HepG2 (cell line): Measurements from ENCODE around the gene PCDHB14. TPM values are rescaled to one million over a fixed set of nuclear protein-coding genes. Genes with fewer than 3 reads are reported as not detected.

Experiments used
- ATAC-seq: fragments of 200-7000 bp; cut with Tn5 transposase; 3 replicates; pipeline ENCODE4 v1.9.1; 2020; ENCODE audit warnings: mild to moderate bottlenecking, moderate library complexity
- BruUV-seq: library from RNA; stranded (reverse); fragments of 400-500 nt; replicated peaks from 2 replicates; lab custom pipeline; 2021; lab: Mats Ljungman, UMichigan
- CTCF ChIA-PET: fragments of 300-600 bp; formaldehyde crosslinking; extraction: SDS; loops from one replicate; lab custom pipeline; 2021; ENCODE audit warnings: low total read pairs, inconsistent platforms, low intra/inter-chr PET ratio; lab: Yijun Ruan, JAX
- POLR2A ChIA-PET: fragments of 350-600 bp; sonication (Branson Sonifier 250); formaldehyde crosslinking; loops from one replicate; lab custom pipeline; 2020; ENCODE audit warnings: antibody characterized with exemption, inconsistent platforms; lab: Yijun Ruan, JAX
- DNase-seq: peaks from one replicate; pipeline ENCODE4 v3.0.0-alpha.2; 2015; ENCODE audit warnings: low spot score
- FAIRE-seq: peaks from 3 replicates; lab custom pipeline; 2011; peaks lifted over from hg19 to GRCh38; lab: Jason Lieb, UNC
- H2AFZ ChIP-seq: one replicate; pipeline ENCODE4 v1.6.1; 2011; ENCODE audit warnings: low read length, inconsistent platforms
- H3K27ac ChIP-seq: fragments of 300-600 bp; 3 replicates; pipeline ENCODE4 v1.8.0; 2011; ENCODE audit warnings: mixed run types, mild to moderate bottlenecking, mixed read lengths, low read length, inconsistent platforms; ENCODE audit not compliant: insufficient read depth; ENCODE audit errors: extremely low read length
- H3K27me3 ChIP-seq, 2 experiments: fragments of 200-600 bp in 1 of 2; 2 replicates in 1 of 2; 3 replicates in 1 of 2; pipeline versions ENCODE4 v1.6.0 to v1.8.0; 2011; ENCODE audit warnings: low read length in 2 of 2, mild to moderate bottlenecking in 2 of 2, moderate library complexity in 2 of 2, inconsistent platforms in 1 of 2; ENCODE audit not compliant: insufficient read depth in 2 of 2, control insufficient read depth in 1 of 2
- H3K36me3 ChIP-seq, 2 experiments: fragments of 200-600 bp in 1 of 2; replicated peaks in 1 of 2; 2 replicates in 1 of 2; 3 replicates in 1 of 2; pipeline versions ENCODE4 v1.5.1 to v1.8.0; 2011; ENCODE audit warnings: low read length in 2 of 2, inconsistent platforms in 1 of 2; ENCODE audit not compliant: insufficient read depth in 2 of 2, control insufficient read depth in 1 of 2
- H3K4me1 ChIP-seq: 2 replicates; pipeline ENCODE4 v1.5.1; 2012; ENCODE audit warnings: low read length, inconsistent platforms; ENCODE audit not compliant: insufficient read depth
- H3K4me2 ChIP-seq: 2 replicates; pipeline ENCODE4 v1.6.0; 2011; ENCODE audit warnings: low read depth, low read length, inconsistent platforms
- H3K4me3 ChIP-seq, 3 experiments: fragments of 200-600 bp in 1 of 3; sonication (generic), shearing (Covaris generic) in 1 of 3; replicated peaks in 1 of 3; 2 replicates each; pipeline ENCODE4 v1.5.1; 2011 to 2016; ENCODE audit warnings: low read length in 3 of 3, inconsistent platforms in 2 of 3, low read depth in 2 of 3, mild to moderate bottlenecking in 2 of 3, control low read depth in 1 of 3, mixed read lengths in 1 of 3; ENCODE audit not compliant: insufficient read depth in 1 of 3
- H3K79me2 ChIP-seq: one replicate; pipeline ENCODE4 v1.6.1; 2011; ENCODE audit warnings: low read length, inconsistent platforms; ENCODE audit not compliant: insufficient read depth
- H3K9ac ChIP-seq: 2 replicates; pipeline ENCODE4 v1.6.0; 2011; ENCODE audit warnings: mild to moderate bottlenecking, low read depth, low read length, inconsistent platforms; ENCODE audit not compliant: insufficient read depth
- H3K9me3 ChIP-seq: 2 replicates; pipeline ENCODE4 v1.5.1; 2012; ENCODE audit warnings: mild to moderate bottlenecking, low read length
- H4K20me1 ChIP-seq: 2 replicates; pipeline ENCODE4 v1.6.0; 2011; ENCODE audit warnings: inconsistent platforms, mild to moderate bottlenecking, low read length, moderate library complexity; ENCODE audit not compliant: insufficient read depth
- ETV5 ChIP-seq: IDR thresholded peaks from 2 replicates; pipeline ENCODE4 v1.6.1; 2018; ENCODE audit warnings: missing biosample characterization, missing genetic modification reagents, inconsistent platforms, borderline replicate concordance
- HNF4A ChIP-seq: sonication (generic); formaldehyde crosslinking; IDR thresholded peaks from 2 replicates; pipeline ENCODE4 v1.4.0; 2020; ENCODE audit warnings: missing genetic modification reagents
- STAG1 ChIP-seq: sonication (generic); formaldehyde crosslinking; IDR thresholded peaks from 2 replicates; pipeline ENCODE4 v1.4.0; 2020; ENCODE audit warnings: missing genetic modification reagents
- ZFP1 ChIP-seq: IDR thresholded peaks from 2 replicates; pipeline ENCODE4 v1.6.1; 2016
- WGBS: methylation state at CpG from one replicate; pipeline ENCODE4 v1.1.6; 2017; ENCODE audit warnings: low lambda C conversion rate; 5-methylcytosine and 5-hydroxymethylcytosine counted together
- in situ Hi-C: cut with HindIII; loops from 2 replicates; pipeline ENCODE4 v1.10.0; 2017; ENCODE audit warnings: low pct_unique_long_range_greater_than_20kb; ENCODE audit not compliant: extremely low pct_ligation_motif_present
- intact Hi-C: fragments of 100-400 bp; cut with micrococcal nuclease; formaldehyde crosslinking; loops from one replicate; pipeline ENCODE4 v1.10.0; 2022; ENCODE audit not compliant: unreplicated experiment
- polyA plus RNA-seq, 8 experiments: library from polyadenylated mRNA; depleted of rRNA in 3 of 8; stranded (reverse) in 7 of 8; unstranded in 1 of 8; fragments of >200 nt; fragmentation: Illumina TruSeq in 4 of 8; extraction: Trizol in 4 of 8; gene quantifications; 2 replicates each; pipeline versions ENCODE4 v1.2.1 to v1.2.3, GENCODE V29; 2011 to 2016; ENCODE audit warnings: low read depth in 4 of 8, missing spikeins in 1 of 8, mixed read lengths in 1 of 8; ENCODE audit not compliant: insufficient read depth in 1 of 8
- total RNA-seq, 5 experiments: library from RNA; depleted of rRNA; stranded (reverse); fragments of >200 nt; fragmentation: Illumina TruSeq; extraction: Trizol; gene quantifications; 2 replicates each; pipeline ENCODE4 v1.2.3, GENCODE V29; 2016; ENCODE audit warnings: low read depth in 1 of 5
- TF ChIP-seq, protein P1 (sequence below): IDR thresholded peaks from 2 replicates; pipeline ENCODE4 v1.4.0; 2020; ENCODE audit warnings: mild to moderate bottlenecking, missing genetic modification reagents
- TF ChIP-seq, protein P2 (sequence below): sonication (generic); formaldehyde crosslinking; IDR thresholded peaks from 2 replicates; pipeline ENCODE4 v1.5.0; 2020; ENCODE audit warnings: mild to moderate bottlenecking, missing genetic modification reagents, moderate library complexity

Gene PCDHB14
- total and polyA plus RNA-seq, 2 of the 13 experiments (the other 11 are each of a cell fraction or from before 2014, with no cell fraction given): 0.37 to 0.40 TPM

DNA sequence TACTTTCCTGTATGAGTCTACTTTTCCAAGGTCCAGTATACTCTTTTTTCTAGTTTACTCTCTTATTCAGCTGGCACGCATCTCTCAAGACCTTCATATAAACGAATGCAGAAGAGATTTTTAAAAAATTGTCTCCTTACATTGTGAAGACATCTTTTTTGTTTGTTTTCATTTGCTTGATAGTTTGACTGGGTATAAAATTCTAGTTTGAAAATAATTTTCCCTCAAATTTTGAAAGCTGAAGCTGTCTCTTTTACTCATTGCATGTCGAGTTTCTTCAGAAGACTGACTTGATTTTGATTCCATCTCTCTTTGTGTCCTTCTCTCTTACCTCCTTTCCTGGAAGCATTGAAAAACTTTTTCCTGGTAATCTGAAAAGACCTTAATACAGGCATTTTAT is 26.8 kb upstream of the PCDHB14 start:
- no peak overlapping the region for H3K27ac ChIP-seq
- no peaks in the 10 kb centered on the region for H4K20me1 ChIP-seq
- ATAC-seq (no peak), FAIRE-seq (no peak), DNase-seq (no peak)
- intact Hi-C loops (no loop called here), in situ Hi-C loops (no loop called here)
- no peak overlapping the region for H3K4me2 ChIP-seq
- no peaks in the 10 kb centered on the region for H3K27me3 ChIP-seq
- no peaks in the 10 kb centered on the region for H3K36me3 ChIP-seq
- no peaks in the 10 kb centered on the region for H3K4me1 ChIP-seq
- CTCF ChIA-PET: no interaction called here
- TF ChIP-seq ETV5 (CRISPR knock-in tag): no peak
- peak; percentile 97; the same call in 1 of the 2 replicates for TF ChIP-seq ZFP1 (CRISPR knock-in tag)
- H3K4me3 ChIP-seq: no peak overlapping the region
- H3K9me3 ChIP-seq: peaks cover 21% of the 10 kb centered on the region
- H2AFZ ChIP-seq: no peak overlapping the region
- no peaks in the 10 kb centered on the region for H3K79me2 ChIP-seq
- BruUV-seq: no TSS peak
- POLR2A ChIA-PET: no interaction called here
- no peak overlapping the region for H3K9ac ChIP-seq
- WGBS: under 1% methylated on average over 3 of the region's 3 CpGs

DNA sequence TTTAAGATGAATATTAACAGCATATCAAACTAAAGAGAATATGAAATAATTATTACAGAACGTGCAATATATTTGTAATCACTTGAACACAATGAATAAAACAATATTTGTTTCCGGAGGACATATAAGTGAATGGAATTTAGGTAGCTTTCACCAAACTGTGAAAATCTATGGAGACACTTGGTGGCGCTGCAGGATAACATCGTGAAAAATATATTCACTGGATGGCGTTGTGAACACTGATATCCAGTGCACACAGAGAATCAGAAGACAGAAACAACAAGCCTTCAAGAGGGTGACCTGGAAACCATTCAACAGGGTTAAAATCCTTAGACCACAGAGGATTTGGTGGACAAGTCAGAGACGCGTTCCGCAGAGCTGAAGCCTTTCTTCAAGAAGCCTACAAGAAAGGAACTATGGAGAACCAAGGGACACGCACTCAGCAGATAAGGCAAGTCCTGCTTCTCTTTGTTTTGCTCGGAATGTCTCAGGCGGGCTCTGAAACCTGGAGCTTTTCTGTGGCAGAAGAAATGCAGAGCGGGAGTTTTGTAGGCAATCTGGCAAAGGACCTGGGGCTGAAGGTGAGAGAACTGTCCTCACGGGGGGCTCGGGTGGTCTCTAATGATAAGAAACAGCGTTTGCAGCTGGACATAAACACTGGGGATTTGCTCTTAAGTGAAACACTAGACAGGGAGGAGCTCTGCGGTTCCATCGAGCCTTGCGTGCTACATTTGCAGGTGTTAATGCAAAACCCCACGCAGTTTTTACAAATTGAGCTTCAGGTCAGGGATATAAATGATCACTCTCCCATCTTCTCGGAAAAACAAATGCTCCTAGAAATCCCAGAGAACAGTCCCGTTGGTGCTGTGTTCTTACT is 23.5 kb upstream of the PCDHB14 start, which contains the start of gene PCDHB11:
Gene PCDHB11 (plus strand): TSS at position 269 of the 877 bp plus-strand sequence. CDS start 148 bp downstream, at position 417.
- H3K4me2 ChIP-seq: no peak within 1 kb of the TSS
- peaks cover 21% of the 10 kb centered on the region for H3K9me3 ChIP-seq
- no peaks in the 10 kb centered on the region for H3K4me1 ChIP-seq
- H3K4me3 ChIP-seq: no peak within 1 kb of the TSS
- in situ Hi-C loops: no loop called here
- ATAC-seq (peak; percentile 50; the same call in 1 of the 3 replicates), FAIRE-seq (no peak), DNase-seq (peak; percentile 6)
- H3K36me3 ChIP-seq: no peaks in the 10 kb centered on the region
- WGBS: 40% methylated on average over 20 of the region's 21 CpGs
- H3K27me3 ChIP-seq: no peaks in the 10 kb centered on the region
- ChIA-PET CTCF (no interaction called here), POLR2A (no interaction called here)
- peak within 1 kb of the TSS; percentile 55 for H2AFZ ChIP-seq
- no TSS peak for BruUV-seq
- intact Hi-C loops: no loop called here
- no peak within 1 kb of the TSS for H3K9ac ChIP-seq
- TF ChIP-seq HNF4A (CRISPR knock-in tag) (no peak), STAG1 (CRISPR knock-in tag) (peak; percentile 42; the same call in 1 of the 2 replicates)
- TF ChIP-seq, protein P1, sequence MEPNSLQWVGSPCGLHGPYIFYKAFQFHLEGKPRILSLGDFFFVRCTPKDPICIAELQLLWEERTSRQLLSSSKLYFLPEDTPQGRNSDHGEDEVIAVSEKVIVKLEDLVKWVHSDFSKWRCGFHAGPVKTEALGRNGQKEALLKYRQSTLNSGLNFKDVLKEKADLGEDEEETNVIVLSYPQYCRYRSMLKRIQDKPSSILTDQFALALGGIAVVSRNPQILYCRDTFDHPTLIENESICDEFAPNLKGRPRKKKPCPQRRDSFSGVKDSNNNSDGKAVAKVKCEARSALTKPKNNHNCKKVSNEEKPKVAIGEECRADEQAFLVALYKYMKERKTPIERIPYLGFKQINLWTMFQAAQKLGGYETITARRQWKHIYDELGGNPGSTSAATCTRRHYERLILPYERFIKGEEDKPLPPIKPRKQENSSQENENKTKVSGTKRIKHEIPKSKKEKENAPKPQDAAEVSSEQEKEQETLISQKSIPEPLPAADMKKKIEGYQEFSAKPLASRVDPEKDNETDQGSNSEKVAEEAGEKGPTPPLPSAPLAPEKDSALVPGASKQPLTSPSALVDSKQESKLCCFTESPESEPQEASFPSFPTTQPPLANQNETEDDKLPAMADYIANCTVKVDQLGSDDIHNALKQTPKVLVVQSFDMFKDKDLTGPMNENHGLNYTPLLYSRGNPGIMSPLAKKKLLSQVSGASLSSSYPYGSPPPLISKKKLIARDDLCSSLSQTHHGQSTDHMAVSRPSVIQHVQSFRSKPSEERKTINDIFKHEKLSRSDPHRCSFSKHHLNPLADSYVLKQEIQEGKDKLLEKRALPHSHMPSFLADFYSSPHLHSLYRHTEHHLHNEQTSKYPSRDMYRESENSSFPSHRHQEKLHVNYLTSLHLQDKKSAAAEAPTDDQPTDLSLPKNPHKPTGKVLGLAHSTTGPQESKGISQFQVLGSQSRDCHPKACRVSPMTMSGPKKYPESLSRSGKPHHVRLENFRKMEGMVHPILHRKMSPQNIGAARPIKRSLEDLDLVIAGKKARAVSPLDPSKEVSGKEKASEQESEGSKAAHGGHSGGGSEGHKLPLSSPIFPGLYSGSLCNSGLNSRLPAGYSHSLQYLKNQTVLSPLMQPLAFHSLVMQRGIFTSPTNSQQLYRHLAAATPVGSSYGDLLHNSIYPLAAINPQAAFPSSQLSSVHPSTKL (CRISPR knock-in tag): no peak
- TF ChIP-seq, protein P2, sequence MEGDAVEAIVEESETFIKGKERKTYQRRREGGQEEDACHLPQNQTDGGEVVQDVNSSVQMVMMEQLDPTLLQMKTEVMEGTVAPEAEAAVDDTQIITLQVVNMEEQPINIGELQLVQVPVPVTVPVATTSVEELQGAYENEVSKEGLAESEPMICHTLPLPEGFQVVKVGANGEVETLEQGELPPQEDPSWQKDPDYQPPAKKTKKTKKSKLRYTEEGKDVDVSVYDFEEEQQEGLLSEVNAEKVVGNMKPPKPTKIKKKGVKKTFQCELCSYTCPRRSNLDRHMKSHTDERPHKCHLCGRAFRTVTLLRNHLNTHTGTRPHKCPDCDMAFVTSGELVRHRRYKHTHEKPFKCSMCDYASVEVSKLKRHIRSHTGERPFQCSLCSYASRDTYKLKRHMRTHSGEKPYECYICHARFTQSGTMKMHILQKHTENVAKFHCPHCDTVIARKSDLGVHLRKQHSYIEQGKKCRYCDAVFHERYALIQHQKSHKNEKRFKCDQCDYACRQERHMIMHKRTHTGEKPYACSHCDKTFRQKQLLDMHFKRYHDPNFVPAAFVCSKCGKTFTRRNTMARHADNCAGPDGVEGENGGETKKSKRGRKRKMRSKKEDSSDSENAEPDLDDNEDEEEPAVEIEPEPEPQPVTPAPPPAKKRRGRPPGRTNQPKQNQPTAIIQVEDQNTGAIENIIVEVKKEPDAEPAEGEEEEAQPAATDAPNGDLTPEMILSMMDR (CRISPR knock-in tag): peak; percentile 60
- no peaks in the 10 kb centered on the region for H4K20me1 ChIP-seq
- no peaks in the 10 kb centered on the region for H3K79me2 ChIP-seq
- no peak within 1 kb of the TSS for H3K27ac ChIP-seq
